Body of pancreas (tissue), 4 donors: ENCODE data around the gene KHNYN. TPM values are rescaled to one million over a fixed set of nuclear protein-coding genes. Genes with fewer than 3 reads are reported as not detected.

ENCODE experiments used
- ATAC-seq: fragments of 150-250 bp; one replicate; pipeline ENCODE4 v1.9.1; 2016
- DNase-seq, 4 donors: peaks; one replicate each; pipeline ENCODE4 v3.0.0-alpha.2; 2019
- H3K27ac ChIP-seq, 4 donors: fragments of 200-600 bp; sonication (generic); 1 replicate in 3 of 4; 2 replicates in 1 of 4; pipeline versions ENCODE4 v1.5.1 to v1.6.1; 2016 to 2019; ENCODE audit warnings: mild to moderate bottlenecking in 1 of 4, mixed read lengths in 1 of 4, moderate library complexity in 1 of 4
- H3K27me3 ChIP-seq, 2 donors: fragments of 200-600 bp; sonication (generic); one replicate each; pipeline ENCODE4 v1.6.0; 2016; ENCODE audit warnings: mild to moderate bottlenecking in 1 of 2
- H3K36me3 ChIP-seq, 2 donors: fragments of 200-600 bp; sonication (generic); replicated peaks in 1 of 2; 2 replicates each; pipeline ENCODE4 v1.5.1; 2016; ENCODE audit warnings: low read depth in 2 of 2; ENCODE audit not compliant: insufficient read depth in 1 of 2
- H3K4me1 ChIP-seq: fragments of 200-600 bp; sonication (generic); one replicate; pipeline ENCODE4 v1.6.0; 2016
- H3K4me3 ChIP-seq, 2 donors: fragments of 200-600 bp; sonication (generic); 1 replicate in 1 of 2; 2 replicates in 1 of 2; pipeline ENCODE4 v1.5.1; 2016 to 2019
- H3K9me3 ChIP-seq, 3 donors: fragments of 200-600 bp; sonication (generic); 1 replicate in 2 of 3; 2 replicates in 1 of 3; pipeline ENCODE4 v1.5.1; 2016
- POLR2A ChIP-seq, 3 donors: fragments of 450-650 bp; IDR thresholded peaks; one replicate each; pipeline ENCODE4 v1.6.1; 2016; ENCODE audit warnings: antibody characterized with exemption in 3 of 3, mild to moderate bottlenecking in 2 of 3
- WGBS, 2 donors: methylation state at CpG; one replicate each; pipeline ENCODE4 v1.1.5; 2017; 5-methylcytosine and 5-hydroxymethylcytosine counted together
- intact Hi-C: fragments of 100-400 bp; cut with DNase I; formaldehyde crosslinking; loops from one replicate; pipeline ENCODE4 v1.15.1; 2023
- total RNA-seq, 2 donors: library from RNA; depleted of rRNA; stranded (reverse); fragments of >200 nt; gene quantifications; one replicate each; pipeline ENCODE4 v1.1.0, GENCODE V29; 2016
- TF ChIP-seq, protein P1 (sequence below), 7 experiments: fragments of 450-650 bp in 4 of 7; fragments of 200-600 bp in 3 of 7; sonication (generic) in 3 of 7; IDR thresholded peaks; one replicate each; pipeline ENCODE4 v1.5.1; 2016 to 2019; ENCODE audit warnings: antibody characterized with exemption in 7 of 7

The KHNYN gene
- total RNA-seq, 2 donors from 2014 or later: 43.8 TPM

DNA sequence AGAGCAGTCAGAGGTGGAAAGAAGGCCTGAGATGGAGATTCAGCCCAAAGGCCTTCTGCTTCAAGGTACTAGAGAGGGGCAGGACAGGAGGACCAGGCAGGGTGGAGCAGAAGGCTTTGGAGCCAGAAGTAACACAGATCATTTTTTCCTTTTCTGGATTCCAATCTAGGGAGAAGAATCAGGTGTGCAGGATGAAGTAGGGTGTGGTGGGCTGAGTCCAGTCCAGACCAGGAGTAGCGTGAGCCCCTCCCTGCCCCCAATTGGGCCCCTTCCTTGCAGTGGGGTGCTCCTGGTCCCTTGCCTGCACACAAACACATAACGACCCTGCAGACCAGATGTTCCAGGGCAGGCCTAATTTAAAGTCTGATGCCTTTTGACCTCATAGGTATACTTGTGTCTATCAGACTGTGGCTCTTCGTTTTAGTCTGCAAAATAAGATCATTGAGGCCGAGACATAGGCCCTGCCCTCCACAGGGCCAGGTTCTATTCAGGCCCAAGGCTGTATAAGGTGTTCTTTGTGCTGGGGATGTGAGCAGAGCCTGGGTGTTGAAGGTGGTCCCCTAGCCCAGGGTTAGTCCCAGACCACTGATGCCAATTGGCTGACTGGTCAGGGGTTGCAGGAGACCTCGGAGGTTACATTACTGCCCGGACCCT is 32.0 kb upstream of the KHNYN start:
- no peak for DNase-seq
- peak overlapping the region in 3 of 4 donors; percentile 43 to 55 (median 55) for H3K27ac ChIP-seq
- no peaks in the 10 kb centered on the region for H3K36me3 ChIP-seq
- WGBS, 2 donors: 71 to 80% methylated on average over 6 of the region's 6 CpGs
- no peaks in the 10 kb centered on the region for H3K9me3 ChIP-seq
- ATAC-seq: no peak
- intact Hi-C loops: no loop called here
- TF ChIP-seq POLR2A (IDR thresholded peaks at IDR 0.05): no peak
- TF ChIP-seq, protein P1, sequence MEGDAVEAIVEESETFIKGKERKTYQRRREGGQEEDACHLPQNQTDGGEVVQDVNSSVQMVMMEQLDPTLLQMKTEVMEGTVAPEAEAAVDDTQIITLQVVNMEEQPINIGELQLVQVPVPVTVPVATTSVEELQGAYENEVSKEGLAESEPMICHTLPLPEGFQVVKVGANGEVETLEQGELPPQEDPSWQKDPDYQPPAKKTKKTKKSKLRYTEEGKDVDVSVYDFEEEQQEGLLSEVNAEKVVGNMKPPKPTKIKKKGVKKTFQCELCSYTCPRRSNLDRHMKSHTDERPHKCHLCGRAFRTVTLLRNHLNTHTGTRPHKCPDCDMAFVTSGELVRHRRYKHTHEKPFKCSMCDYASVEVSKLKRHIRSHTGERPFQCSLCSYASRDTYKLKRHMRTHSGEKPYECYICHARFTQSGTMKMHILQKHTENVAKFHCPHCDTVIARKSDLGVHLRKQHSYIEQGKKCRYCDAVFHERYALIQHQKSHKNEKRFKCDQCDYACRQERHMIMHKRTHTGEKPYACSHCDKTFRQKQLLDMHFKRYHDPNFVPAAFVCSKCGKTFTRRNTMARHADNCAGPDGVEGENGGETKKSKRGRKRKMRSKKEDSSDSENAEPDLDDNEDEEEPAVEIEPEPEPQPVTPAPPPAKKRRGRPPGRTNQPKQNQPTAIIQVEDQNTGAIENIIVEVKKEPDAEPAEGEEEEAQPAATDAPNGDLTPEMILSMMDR (IDR thresholded peaks at IDR 0.05): no peak
- H3K4me3 ChIP-seq: no peak overlapping the region
- H3K4me1 ChIP-seq: peaks cover 31% of the 10 kb centered on the region
- no peaks in the 10 kb centered on the region for H3K27me3 ChIP-seq

DNA sequence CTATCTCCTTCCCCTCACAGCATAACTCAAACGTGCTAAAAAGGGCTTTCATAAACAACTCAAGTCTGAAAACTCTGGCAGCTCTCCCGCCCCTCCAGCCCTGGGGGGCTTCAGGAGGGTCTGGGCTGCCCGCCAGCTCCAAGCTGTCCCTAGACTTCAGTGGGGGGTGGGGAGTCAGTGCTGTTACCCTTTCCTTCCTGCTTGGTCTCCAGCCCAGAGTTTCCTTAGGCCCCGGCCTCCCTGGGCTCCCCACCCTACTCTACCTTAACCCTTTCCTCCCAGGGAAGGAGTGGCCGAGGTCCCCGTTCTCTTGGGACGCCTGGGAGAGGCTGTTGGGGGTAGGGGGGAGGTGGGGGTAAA is 31.5 kb upstream of the KHNYN start:
- intact Hi-C loops: no loop called here
- peak in 1 of 4 donors; percentile 24 for DNase-seq
- 42 to 62% methylated on average over 5 to 7 of the region's 7 CpGs for WGBS, 2 donors
- no peaks in the 10 kb centered on the region for H3K27me3 ChIP-seq
- H3K4me1 ChIP-seq: peaks cover 36% of the 10 kb centered on the region
- no peaks in the 10 kb centered on the region for H3K9me3 ChIP-seq
- H3K4me3 ChIP-seq: no peak overlapping the region
- no peaks in the 10 kb centered on the region for H3K36me3 ChIP-seq
- TF ChIP-seq POLR2A (IDR thresholded peaks at IDR 0.05): no peak
- TF ChIP-seq, protein P1 (IDR thresholded peaks at IDR 0.05): no peak
- ATAC-seq: peak; percentile 38
- H3K27ac ChIP-seq: peak overlapping the region; percentile 23 to 55 (median 49)

DNA sequence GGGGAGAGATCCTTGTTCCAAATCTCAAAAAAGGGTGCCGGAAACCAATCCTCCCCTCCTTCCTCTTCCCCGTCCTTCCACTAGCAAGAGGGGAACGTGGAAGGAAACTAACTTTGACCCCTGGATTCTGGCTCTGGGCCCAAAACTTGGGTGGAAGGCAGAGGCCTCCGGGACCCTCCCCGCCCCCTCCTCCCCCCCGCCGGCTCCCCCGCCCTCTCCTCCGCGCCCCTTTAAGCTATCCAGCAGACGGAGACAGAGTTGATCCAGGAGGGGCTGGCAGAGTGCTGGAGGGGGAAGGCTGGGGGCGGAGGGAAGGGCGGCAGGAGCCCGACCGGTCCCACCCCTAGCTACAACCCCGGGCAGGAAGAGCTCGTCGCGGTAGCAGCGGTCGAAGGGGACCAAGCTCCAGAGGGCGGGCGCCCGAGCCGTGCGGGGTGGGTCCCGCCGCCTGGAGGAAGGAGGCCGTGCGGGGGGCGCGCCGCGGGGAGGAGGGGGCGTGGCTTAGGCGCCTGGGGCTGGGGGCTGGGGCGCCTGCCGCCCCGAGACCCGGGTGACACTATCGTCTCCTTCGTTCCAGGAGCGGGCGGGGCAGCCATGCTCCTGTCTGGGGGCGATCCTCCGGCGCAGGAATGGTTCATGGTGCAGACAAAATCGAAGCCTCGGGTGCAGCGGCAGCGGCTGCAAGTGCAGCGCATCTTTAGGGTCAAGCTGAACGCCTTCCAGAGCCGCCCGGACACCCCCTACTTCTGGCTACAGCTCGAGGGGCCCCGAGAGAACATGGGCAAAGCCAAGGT is 30.9 kb upstream of the KHNYN start, which contains the start of gene NYNRIN:
Gene NYNRIN, plus strand, starts transcription at position 351 of the 794 bp plus-strand sequence. Its CDS starts 244 bp downstream, at position 595.
- peak; percentile 38 to 56 (median 49) for DNase-seq
- TF ChIP-seq POLR2A (IDR thresholded peaks at IDR 0.05): no peak
- TF ChIP-seq, protein P1 (IDR thresholded peaks at IDR 0.05): no peak
- H3K4me3 ChIP-seq: peak within 1 kb of the TSS in 1 of 2 donors; percentile 31
- intact Hi-C loops: no loop called here
- peak within 1 kb of the TSS; percentile 23 to 62 (median 49) for H3K27ac ChIP-seq
- WGBS, 2 donors: 4 to 6% methylated on average over 21 to 35 of the region's 57 CpGs
- peaks cover 41% of the 10 kb centered on the region for H3K4me1 ChIP-seq
- no peaks in the 10 kb centered on the region for H3K27me3 ChIP-seq
- peak; percentile 67 for ATAC-seq
- H3K36me3 ChIP-seq: no peaks in the 10 kb centered on the region
- H3K9me3 ChIP-seq: no peaks in the 10 kb centered on the region

DNA sequence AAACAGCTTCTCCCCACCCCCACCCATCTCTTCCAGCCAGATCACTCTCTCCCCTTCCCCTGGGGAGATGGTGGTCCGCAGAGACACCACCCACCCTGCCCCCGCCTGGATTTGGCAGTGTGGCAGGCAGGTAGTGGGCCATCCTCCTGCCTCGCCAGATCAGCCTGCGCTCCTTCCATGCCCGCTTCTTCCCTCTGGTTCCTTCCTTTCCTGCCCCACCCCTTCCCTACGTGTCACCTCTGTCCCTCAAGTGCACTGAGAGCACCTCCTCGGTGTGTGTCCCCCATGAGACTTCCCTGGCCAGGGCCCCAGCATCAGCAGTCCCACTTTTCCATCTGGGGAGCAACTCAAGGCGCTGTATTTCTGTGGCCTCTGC is 30.3 kb upstream of the KHNYN start:
- ATAC-seq (no peak), DNase-seq (no peak)
- 41 to 48% methylated on average over 7 of the region's 8 CpGs for WGBS, 2 donors
- Histone ChIP-seq H3K36me3 (no peaks in the 10 kb centered on the region), H3K4me1 (peaks cover 42% of the 10 kb centered on the region), H3K9me3 (no peaks in the 10 kb centered on the region), H3K27me3 (no peaks in the 10 kb centered on the region), H3K27ac (peak overlapping the region; percentile 23 to 62 (median 49)), H3K4me3 (peak overlapping the region in 1 of 2 donors; percentile 31)
- TF ChIP-seq POLR2A (IDR thresholded peaks at IDR 0.05): no peak
- TF ChIP-seq, protein P1 (IDR thresholded peaks at IDR 0.05): no peak
- intact Hi-C loops: no loop called here
